OCI-LY3 (cell line): Measurements from ENCODE around the gene VPS13A.
A peak's percentile ranks its signal among the peaks of the same experiment; 100 is the strongest.

Experiments used
- EZH2phosphoT487 ChIP-seq: fragments of 200-600 bp; shearing (Covaris generic); IDR thresholded peaks from 2 replicates; pipeline ENCODE4 v1.6.1; 2018; ENCODE audit warnings: antibody characterized with exemption, mixed run types, low read depth
- TF ChIP-seq, protein P1 (sequence below): fragments of 200-600, 300-600 bp; sonication (generic); IDR thresholded peaks from 2 replicates; pipeline ENCODE4 v1.5.1; 2014; ENCODE audit warnings: antibody characterized with exemption, low read length, low read depth

DNA sequence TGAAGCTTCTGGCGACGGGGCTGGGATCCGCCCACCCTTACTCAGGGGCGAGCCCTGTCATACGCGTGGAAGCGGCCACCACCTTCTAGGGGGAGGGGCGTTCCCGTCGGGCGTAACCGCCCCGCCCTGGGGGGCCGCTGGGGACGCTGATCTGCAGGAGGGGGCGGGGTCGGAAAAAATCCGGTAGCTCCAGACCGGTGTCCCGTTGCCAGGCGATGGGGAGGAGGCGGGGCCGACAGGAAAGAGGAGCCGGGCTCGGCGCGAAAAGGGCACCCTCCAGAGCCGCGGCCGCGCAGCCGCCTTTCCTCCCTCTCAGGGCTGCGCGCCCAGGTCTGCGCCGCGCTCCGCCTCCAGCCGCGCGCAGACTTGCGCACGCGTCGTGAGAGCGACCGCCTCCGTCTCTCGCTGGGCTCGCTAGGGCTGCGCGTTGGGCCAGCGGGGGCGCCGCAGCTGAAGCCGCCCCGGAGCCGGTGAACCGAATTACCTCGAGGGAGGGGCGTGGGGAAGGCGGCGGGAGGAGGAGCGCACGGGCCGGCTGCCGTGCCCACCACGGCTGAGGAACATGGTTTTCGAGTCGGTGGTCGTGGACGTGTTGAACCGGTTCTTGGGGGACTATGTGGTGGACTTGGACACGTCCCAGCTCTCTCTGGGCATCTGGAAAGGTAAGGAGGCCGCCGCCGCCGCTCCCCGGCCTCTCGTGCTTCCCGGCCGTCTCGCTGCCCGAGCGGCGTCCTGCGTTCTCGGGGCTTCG is at the start of gene VPS13A:
- TF ChIP-seq, protein P1, sequence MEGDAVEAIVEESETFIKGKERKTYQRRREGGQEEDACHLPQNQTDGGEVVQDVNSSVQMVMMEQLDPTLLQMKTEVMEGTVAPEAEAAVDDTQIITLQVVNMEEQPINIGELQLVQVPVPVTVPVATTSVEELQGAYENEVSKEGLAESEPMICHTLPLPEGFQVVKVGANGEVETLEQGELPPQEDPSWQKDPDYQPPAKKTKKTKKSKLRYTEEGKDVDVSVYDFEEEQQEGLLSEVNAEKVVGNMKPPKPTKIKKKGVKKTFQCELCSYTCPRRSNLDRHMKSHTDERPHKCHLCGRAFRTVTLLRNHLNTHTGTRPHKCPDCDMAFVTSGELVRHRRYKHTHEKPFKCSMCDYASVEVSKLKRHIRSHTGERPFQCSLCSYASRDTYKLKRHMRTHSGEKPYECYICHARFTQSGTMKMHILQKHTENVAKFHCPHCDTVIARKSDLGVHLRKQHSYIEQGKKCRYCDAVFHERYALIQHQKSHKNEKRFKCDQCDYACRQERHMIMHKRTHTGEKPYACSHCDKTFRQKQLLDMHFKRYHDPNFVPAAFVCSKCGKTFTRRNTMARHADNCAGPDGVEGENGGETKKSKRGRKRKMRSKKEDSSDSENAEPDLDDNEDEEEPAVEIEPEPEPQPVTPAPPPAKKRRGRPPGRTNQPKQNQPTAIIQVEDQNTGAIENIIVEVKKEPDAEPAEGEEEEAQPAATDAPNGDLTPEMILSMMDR: peak; percentile 27
- TF ChIP-seq EZH2phosphoT487: no peak
